Activated CD4-positive, alpha-beta T cell treated with anti-CD3 and anti-CD28 coated beads, Interleukin-10, Interleukin-2, amounts not matched to agents 100 ng/mL and 50 ng/mL, durations not matched to agents 16 hours and 8 hours (primary cell): ENCODE data around the gene FKRP.
"Not testable (repeated sequence)": the region's sequence is repeated elsewhere in the genome, so short reads cannot be mapped to it uniquely, and the experiment has no call there.

ENCODE experiments used
- DNase-seq: peaks from one replicate; pipeline ENCODE4 v3.0.0-alpha.2; 2020

FKRP gene

GRCh38 chr19:46745521-46746280 is at the start of gene FKRP:
Gene FKRP (plus strand): TSS chr19:46746057. CDS start chr19:46755451, 9,394 bp downstream.
- DNase-seq, result peak; percentile 36

GRCh38 chr19:46696866-46697203 is 49.0 kb upstream of the FKRP start:
- DNase-seq, result no peak

GRCh38 chr19:46697204-46697960 is 48.5 kb upstream of the FKRP start:
- DNase-seq, result no peak

- no peak for DNase-seq
Observed at GRCh38 chr19:46698395-46699321, 47.2 kb upstream of the FKRP start.

GRCh38 chr19:46700704-46701103 is 45.2 kb upstream of the FKRP start:
- no peak for DNase-seq

- DNase-seq, result peak; percentile 83
Observed at GRCh38 chr19:46704379-46705076, 41.3 kb upstream of the FKRP start.

GRCh38 chr19:46710687-46711086 is 35.2 kb upstream of the FKRP start:
- DNase-seq, result no peak

GRCh38 chr19:46712768-46713338 is 33.0 kb upstream of the FKRP start:
- DNase-seq, result not testable (repeated sequence)

- peak; percentile 74 for DNase-seq
Observed at GRCh38 chr19:46713781-46714443, 31.9 kb upstream of the FKRP start.

GRCh38 chr19:46714444-46715106 is 31.3 kb upstream of the FKRP start:
- peak; percentile 72 for DNase-seq

- no peak for DNase-seq
Observed at GRCh38 chr19:46715620-46715974, 30.3 kb upstream of the FKRP start.

GRCh38 chr19:46715975-46716671 is 29.7 kb upstream of the FKRP start:
- DNase-seq, result no peak

- no peak for DNase-seq
Observed at GRCh38 chr19:46716672-46717033, 29.2 kb upstream of the FKRP start.

GRCh38 chr19:46717034-46717715 is 28.7 kb upstream of the FKRP start, which contains the start of gene PRKD2:
Gene PRKD2 (minus strand): TSS chr19:46717114. CDS start chr19:46716370, 744 bp downstream.
- peak; percentile 92 for DNase-seq

- DNase-seq, result peak; percentile 27
Observed at GRCh38 chr19:46717716-46718143, 28.1 kb upstream of the FKRP start.

GRCh38 chr19:46718157-46718933 is 27.5 kb upstream of the FKRP start:
- DNase-seq, result peak; percentile 85

- DNase-seq, result no peak
Observed at GRCh38 chr19:46718934-46719622, 26.8 kb upstream of the FKRP start.
